GM18519 (cell line): ENCODE data around the gene COG7.
"Not testable (repeated sequence)": the region's sequence is repeated elsewhere in the genome, so short reads cannot be mapped to it uniquely, and the experiment has no call there.

ENCODE experiments used
- ATAC-seq: cut with Tn5 transposase; IDR thresholded peaks from one replicate; pipeline ENCODE4 v1.9.1; 2021; ENCODE audit warnings: mild to moderate bottlenecking, moderate library complexity; ENCODE audit not compliant: unreplicated experiment, low FRiP score

The COG7 gene

GRCh38 chr16:23389201-23389600 lies 63.8 kb downstream of the COG7 start:
- ATAC-seq: no peak

- no peak for ATAC-seq
Measured at GRCh38 chr16:23388786-23389185, 64.2 kb downstream of the COG7 start.

DNA sequence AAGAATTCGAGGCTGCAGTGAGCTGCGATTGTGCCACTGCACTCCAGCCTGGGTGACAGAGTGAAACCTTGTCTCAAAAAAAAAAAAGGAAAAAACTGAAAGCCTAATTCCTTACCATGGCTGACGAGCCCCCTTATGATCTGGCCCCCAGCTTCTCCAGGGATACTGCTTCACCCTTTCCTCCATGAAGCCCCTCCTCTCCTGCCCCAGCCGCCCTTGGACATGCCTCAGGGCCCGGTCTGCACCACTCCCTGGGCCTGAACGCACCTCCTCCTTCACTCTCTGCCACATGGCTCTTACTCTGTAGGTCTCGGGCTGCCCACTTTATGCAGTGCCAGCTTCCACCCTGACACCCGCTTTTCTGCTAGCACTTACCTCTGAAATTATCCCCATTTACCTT lies 65.3 kb downstream of the COG7 start:
- ATAC-seq: no peak

- no peak for ATAC-seq
Measured at GRCh38 chr16:23385441-23385840, 67.5 kb downstream of the COG7 start.

- ATAC-seq: no peak
Measured at GRCh38 chr16:23384878-23385277, 68.1 kb downstream of the COG7 start.

DNA sequence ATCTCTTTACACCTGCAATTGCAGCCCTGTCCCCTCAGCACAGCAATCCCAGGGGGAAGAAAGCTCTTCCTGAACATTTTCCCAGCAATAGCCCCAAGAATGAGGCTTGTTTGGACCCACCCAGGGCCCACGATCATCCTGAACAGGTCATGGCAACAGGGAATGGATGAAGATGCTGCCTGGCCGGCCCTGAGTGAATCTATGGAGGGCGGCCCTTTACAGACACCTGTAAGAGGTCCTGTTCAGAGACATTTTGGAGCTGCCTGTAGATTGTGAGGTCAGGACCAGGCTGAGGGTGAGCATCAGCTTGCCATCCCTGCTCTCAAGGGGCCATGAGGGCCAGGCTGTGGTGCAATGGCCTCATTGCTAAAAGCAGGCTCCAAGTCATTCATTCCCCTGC lies 69.1 kb downstream of the COG7 start:
- ATAC-seq: no peak

- ATAC-seq: no peak
Measured at GRCh38 chr16:23382279-23382678, 70.7 kb downstream of the COG7 start.

DNA sequence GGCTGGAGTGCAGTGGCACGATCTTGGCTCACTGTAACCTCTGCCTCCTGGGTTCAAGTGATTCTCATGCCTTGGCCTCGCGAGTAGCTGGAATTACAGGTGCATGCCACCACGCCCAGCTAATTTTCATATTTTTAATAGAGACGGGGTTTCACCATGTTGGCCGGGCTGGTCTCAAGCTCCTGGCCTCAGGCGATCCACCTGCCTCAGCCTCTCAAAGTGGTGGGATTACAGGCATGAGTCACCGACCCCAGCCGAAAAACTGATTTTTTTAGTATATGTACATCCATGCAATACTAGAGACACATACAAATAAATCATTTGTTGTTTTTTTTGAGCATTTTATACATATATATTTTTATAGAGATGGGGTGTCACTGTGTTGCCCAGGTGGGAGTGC lies 71.3 kb downstream of the COG7 start:
- not testable (repeated sequence) for ATAC-seq

GRCh38 chr16:23380501-23380951 lies 72.5 kb downstream of the COG7 start:
- ATAC-seq: no peak

- ATAC-seq: no peak
Measured at GRCh38 chr16:23379707-23380106, 73.3 kb downstream of the COG7 start.

- ATAC-seq: no peak
Measured at GRCh38 chr16:23378921-23379320, 74.1 kb downstream of the COG7 start.

GRCh38 chr16:23378256-23378655 lies 74.7 kb downstream of the COG7 start:
- no peak for ATAC-seq

DNA sequence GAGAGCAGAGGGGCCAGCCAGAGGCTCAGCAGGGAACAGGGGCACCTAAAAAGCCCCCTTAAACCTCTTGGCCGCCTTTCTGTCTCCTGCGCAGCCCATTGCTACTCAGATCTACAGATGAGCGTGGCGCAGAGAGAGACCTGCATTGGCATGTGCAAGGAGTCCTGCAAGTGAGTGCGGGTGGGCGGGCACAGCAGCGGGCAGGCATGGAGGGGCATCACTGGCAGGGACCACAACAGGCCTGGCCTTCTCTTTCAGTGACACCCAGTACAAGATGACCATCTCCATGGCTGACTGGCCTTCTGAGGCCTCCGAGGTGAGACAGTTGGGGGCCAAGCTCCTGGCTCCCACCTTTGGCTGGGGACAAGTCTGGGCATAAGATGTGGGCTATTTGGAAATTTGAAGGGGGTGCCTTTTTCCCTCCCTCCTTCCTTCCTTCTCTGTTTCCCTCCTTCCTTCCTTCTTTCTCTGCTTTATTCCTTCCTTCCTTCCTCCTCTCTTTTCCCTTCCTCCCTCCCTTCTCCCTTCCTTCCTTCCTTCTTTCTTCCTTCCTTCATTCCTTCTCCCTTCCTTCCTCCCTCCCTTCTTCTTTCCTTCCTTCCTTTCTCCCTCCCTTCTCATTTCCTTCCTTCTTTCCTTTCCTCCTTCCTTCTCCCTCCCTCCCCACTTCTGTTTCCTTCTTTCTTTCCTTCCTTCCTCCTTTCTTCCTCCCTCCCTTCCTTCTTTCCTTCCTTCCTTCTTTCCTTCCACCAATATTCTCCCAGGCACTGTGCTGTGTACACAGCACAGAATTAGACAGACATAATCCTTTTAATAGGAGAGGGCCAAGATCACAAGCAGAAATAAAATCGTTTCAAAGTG lies 75.7 kb downstream of the COG7 start:
- no peak for ATAC-seq

DNA sequence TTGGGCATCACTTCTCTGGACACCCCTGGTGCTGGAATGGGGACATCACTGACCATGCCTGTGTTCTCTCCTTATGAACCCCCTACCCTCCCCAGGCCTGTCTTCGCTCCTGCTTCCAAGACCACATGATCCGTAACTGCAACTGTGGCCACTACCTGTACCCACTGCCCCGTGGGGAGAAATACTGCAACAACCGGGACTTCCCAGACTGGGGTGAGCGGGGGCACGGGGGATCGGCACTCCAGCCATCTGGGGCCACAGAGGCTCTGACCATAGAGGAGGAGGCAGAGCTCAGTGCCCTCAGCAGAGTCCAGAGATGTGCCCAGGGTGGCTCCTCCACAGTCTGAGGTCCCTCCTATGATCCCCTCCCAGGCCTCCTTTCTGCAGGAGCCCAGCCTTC lies 77.3 kb downstream of the COG7 start:
- ATAC-seq: no peak

- no peak for ATAC-seq
Measured at GRCh38 chr16:23374721-23375510, 78.1 kb downstream of the COG7 start.

- ATAC-seq: no peak
Measured at GRCh38 chr16:23373436-23374219, 79.4 kb downstream of the COG7 start.

DNA sequence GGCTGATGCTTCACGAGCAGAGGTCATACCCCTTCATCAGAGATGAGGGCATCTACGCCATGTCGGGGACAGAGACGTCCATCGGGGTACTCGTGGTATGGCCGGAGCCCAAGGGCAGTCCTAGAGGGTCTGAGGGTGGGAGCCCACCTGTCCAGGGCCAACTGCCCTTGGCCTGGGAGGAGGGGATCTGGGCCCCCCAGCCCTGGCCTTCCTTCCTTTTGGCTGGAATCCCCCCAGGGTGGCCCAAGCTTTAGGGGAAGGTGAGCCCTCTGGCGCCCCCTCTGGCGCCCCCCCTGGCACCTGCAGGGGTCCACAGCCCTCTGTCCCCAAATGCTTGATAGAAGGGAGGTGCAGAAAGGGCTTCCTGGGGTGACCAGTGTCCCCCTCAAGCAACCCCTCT lies 81.6 kb downstream of the COG7 start:
- no peak for ATAC-seq

GRCh38 chr16:23369416-23369815 lies 83.6 kb downstream of the COG7 start:
- no peak for ATAC-seq

DNA sequence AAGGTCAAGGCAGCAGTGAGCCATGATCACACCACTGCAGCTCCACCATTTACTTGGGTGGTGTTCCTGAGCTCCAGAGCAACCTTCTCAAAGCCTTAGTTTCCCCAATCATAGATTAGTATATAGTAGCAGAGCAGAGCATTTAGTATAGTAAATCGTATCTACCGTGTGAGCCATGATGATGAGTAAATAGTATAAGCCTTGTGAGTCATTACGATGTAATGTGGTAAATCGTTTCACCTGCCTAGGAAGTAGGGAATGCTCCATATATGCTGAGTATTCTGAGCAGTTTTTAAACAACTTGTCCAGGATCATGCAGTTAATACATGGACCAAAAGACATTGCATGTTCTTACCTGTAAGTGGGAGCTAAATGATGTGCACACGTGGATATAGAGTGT lies 84.5 kb downstream of the COG7 start:
- ATAC-seq: no peak

- no peak for ATAC-seq
Measured at GRCh38 chr16:23367988-23368387, 85.0 kb downstream of the COG7 start.

DNA sequence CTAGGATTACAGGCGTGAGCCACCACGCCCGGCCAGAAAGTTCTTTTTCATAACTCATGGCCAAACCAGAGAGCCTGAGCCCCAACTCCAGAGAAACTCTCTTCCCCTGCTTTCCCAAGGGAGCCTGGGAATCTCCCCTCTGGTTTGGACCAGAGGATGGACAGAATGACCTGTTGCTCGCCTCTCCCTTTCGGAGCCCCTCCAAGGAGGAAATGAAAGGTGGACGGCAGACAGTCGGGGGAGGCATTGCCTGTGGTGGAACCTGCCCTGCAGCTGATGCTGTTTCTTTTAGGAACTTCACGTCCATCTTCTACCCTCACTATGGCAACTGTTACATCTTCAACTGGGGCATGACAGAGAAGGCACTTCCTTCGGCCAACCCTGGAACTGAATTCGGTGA lies 85.4 kb downstream of the COG7 start:
- no peak for ATAC-seq
